Caco-2 (cell line): Measurements from ENCODE around the gene GCNT3. TPM values are rescaled to one million over a fixed set of nuclear protein-coding genes. Genes with fewer than 3 reads are reported as not detected.

Experiments used
- BruUV-seq: library from RNA; stranded (reverse); fragments of 400-500 nt; replicated peaks from 2 replicates; lab custom pipeline; 2021; lab: Mats Ljungman, UMichigan
- CTCF ChIA-PET: fragments of 300-600 bp; sonication (Branson Sonifier 250); formaldehyde crosslinking; loops from one replicate; lab custom pipeline; 2022; ENCODE audit warnings: antibody characterized with exemption; lab: Charles Lee
- POLR2A ChIA-PET: fragments of 300-600 bp; sonication (Branson Sonifier 250); formaldehyde crosslinking; loops from one replicate; lab custom pipeline; 2022; ENCODE audit warnings: antibody characterized with exemption; lab: Charles Lee
- DNase-seq, 2 experiments: peaks; one replicate each; pipeline versions ENCODE4 v3.0.0 to v3.0.0-alpha.2; 2020 to 2022
- H3K27me3 ChIP-seq: replicated peaks from 2 replicates; pipeline ENCODE4 v1.6.0; 2011; ENCODE audit warnings: low read length; ENCODE audit not compliant: control insufficient read depth, insufficient read depth
- H3K36me3 ChIP-seq: 2 replicates; pipeline ENCODE4 v1.5.1; 2011; ENCODE audit warnings: low read length; ENCODE audit not compliant: control insufficient read depth, insufficient read depth
- H3K4me1 ChIP-seq: fragments of 250-450 bp; sonication (Bioruptor Pico); 2 replicates; pipeline ENCODE4 v1.5.1; 2020; ENCODE audit warnings: mild to moderate bottlenecking
- H3K4me3 ChIP-seq: 2 replicates; pipeline ENCODE4 v1.5.1; 2011; ENCODE audit warnings: low read depth, mild to moderate bottlenecking, control low read depth, low read length
- H3K9me3 ChIP-seq: fragments of 250-450 bp; sonication (Bioruptor Pico); 2 replicates; pipeline ENCODE4 v1.5.1; 2020; ENCODE audit warnings: mild to moderate bottlenecking, moderate library complexity
- H3K27ac Mint-ChIP-seq: one replicate; pipeline ENCODE4 v1.8.0; 2022; ENCODE audit warnings: mixed read lengths; ENCODE audit not compliant: unreplicated experiment
- H3K27me3 Mint-ChIP-seq: one replicate; pipeline ENCODE4 v1.8.0; 2022; ENCODE audit warnings: mixed read lengths; ENCODE audit not compliant: insufficient read depth, unreplicated experiment
- H3K36me3 Mint-ChIP-seq: one replicate; pipeline ENCODE4 v1.8.0; 2022; ENCODE audit warnings: mild to moderate bottlenecking, mixed read lengths; ENCODE audit not compliant: insufficient read depth, unreplicated experiment
- H3K4me1 Mint-ChIP-seq: one replicate; pipeline ENCODE4 v1.8.0; 2022; ENCODE audit warnings: low read depth, mixed read lengths; ENCODE audit not compliant: unreplicated experiment
- H3K4me3 Mint-ChIP-seq: one replicate; pipeline ENCODE4 v1.8.0; 2022; ENCODE audit warnings: mild to moderate bottlenecking, moderate library complexity, mixed read lengths; ENCODE audit not compliant: unreplicated experiment
- H3K9me3 Mint-ChIP-seq: one replicate; pipeline ENCODE4 v1.8.0; 2022; ENCODE audit warnings: mixed read lengths; ENCODE audit not compliant: unreplicated experiment
- CTCF ChIP-seq, 2 experiments: fragments of 200-600 bp in 1 of 2; IDR thresholded peaks; 1 replicate in 1 of 2; 2 replicates in 1 of 2; pipeline versions ENCODE4 v1.5.1 to v1.8.0; 2011 to 2022; ENCODE audit warnings: antibody characterized with exemption in 1 of 2, control low read depth in 1 of 2, inconsistent platforms in 1 of 2, low read depth in 1 of 2, low read length in 1 of 2, mild to moderate bottlenecking in 1 of 2, moderate library complexity in 1 of 2; ENCODE audit not compliant: insufficient read depth in 1 of 2, severe bottlenecking in 1 of 2, unreplicated experiment in 1 of 2
- intact Hi-C: fragments of 100-400 bp; cut with micrococcal nuclease; formaldehyde crosslinking; loops from one replicate; pipeline ENCODE4 v1.10.0; 2022; ENCODE audit not compliant: unreplicated experiment
- total RNA-seq: library from RNA; stranded (reverse); gene quantifications from 2 replicates; pipeline ENCODE4 v1.2.3, GENCODE V29; 2022

GCNT3 gene
- total RNA-seq, 1 experiment from 2014 or later, result 1.9 TPM

- Histone ChIP-seq H3K4me1 (no peaks in the 10 kb centered on the region), H3K9me3 (no peaks in the 10 kb centered on the region), H3K36me3 (no peaks in the 10 kb centered on the region), H3K4me3 (no peak overlapping the region), H3K27me3 (no peaks in the 10 kb centered on the region)
- BruUV-seq, result no TSS peak
- H3K36me3 Mint-ChIP-seq, result peaks cover 29% of the 10 kb centered on the region
- H3K4me3 Mint-ChIP-seq, result no peak overlapping the region
- no peaks in the 10 kb centered on the region for H3K27me3 Mint-ChIP-seq
- H3K4me1 Mint-ChIP-seq, result no peaks in the 10 kb centered on the region
- ChIA-PET CTCF (no interaction called here), POLR2A (no interaction called here)
- no peak overlapping the region for H3K27ac Mint-ChIP-seq
- DNase-seq, result no peak
- no peaks in the 10 kb centered on the region for H3K9me3 Mint-ChIP-seq
- TF ChIP-seq CTCF (IDR thresholded peaks at IDR 0.05; ENCODE audit: insufficient read depth in 1 of 2, low read depth in 1 of 2, low read length in 1 of 2, severe bottlenecking in 1 of 2, unreplicated experiment in 1 of 2), result no peak
- intact Hi-C loops, result no loop called here
Observed at GRCh38 chr15:59662260-59662659, 50.7 kb downstream of the GCNT3 start.

- Histone ChIP-seq H3K9me3 (no peaks in the 10 kb centered on the region), H3K4me1 (no peaks in the 10 kb centered on the region), H3K27me3 (no peaks in the 10 kb centered on the region), H3K36me3 (peaks cover 1% of the 10 kb centered on the region; the same call in 1 of the 2 replicates), H3K4me3 (no peak overlapping the region)
- H3K27ac Mint-ChIP-seq, result no peak overlapping the region
- peaks cover 49% of the 10 kb centered on the region for H3K36me3 Mint-ChIP-seq
- TF ChIP-seq CTCF (IDR thresholded peaks at IDR 0.05; ENCODE audit: insufficient read depth in 1 of 2, low read depth in 1 of 2, low read length in 1 of 2, severe bottlenecking in 1 of 2, unreplicated experiment in 1 of 2), result no peak
- ChIA-PET CTCF (no interaction called here), POLR2A (no interaction called here)
- no TSS peak for BruUV-seq
- H3K4me3 Mint-ChIP-seq, result no peak overlapping the region
- no peaks in the 10 kb centered on the region for H3K4me1 Mint-ChIP-seq
- no peaks in the 10 kb centered on the region for H3K9me3 Mint-ChIP-seq
- no peak for DNase-seq
- no peaks in the 10 kb centered on the region for H3K27me3 Mint-ChIP-seq
- intact Hi-C loops, result no loop called here
Observed at GRCh38 chr15:59668556-59668955, 57.0 kb downstream of the GCNT3 start.

Other genes starting within 250 kb of the GCNT3 start
- gene MYO1E, start 238.9 kb upstream of the GCNT3 start, total RNA-seq, result 182 and 187 TPM in 2 replicates
- gene FAM81A, start 173.6 kb upstream of the GCNT3 start, total RNA-seq, result 2.4 and 6.8 TPM in 2 replicates
- gene GTF2A2, start 45.7 kb downstream of the GCNT3 start, total RNA-seq, result 147 and 153 TPM in 2 replicates
- gene BNIP2, start 77.5 kb downstream of the GCNT3 start, total RNA-seq, result 54.0 and 56.0 TPM in 2 replicates